ENCODE data around the gene CRIM1. TPM values are rescaled to one million over a fixed set of nuclear protein-coding genes. Genes with fewer than 3 reads are reported as not detected.

CRIM1 gene
- total RNA-seq, 1 experiment from 2014 or later = 24.1 TPM

- TF ChIP-seq, protein P1, sequence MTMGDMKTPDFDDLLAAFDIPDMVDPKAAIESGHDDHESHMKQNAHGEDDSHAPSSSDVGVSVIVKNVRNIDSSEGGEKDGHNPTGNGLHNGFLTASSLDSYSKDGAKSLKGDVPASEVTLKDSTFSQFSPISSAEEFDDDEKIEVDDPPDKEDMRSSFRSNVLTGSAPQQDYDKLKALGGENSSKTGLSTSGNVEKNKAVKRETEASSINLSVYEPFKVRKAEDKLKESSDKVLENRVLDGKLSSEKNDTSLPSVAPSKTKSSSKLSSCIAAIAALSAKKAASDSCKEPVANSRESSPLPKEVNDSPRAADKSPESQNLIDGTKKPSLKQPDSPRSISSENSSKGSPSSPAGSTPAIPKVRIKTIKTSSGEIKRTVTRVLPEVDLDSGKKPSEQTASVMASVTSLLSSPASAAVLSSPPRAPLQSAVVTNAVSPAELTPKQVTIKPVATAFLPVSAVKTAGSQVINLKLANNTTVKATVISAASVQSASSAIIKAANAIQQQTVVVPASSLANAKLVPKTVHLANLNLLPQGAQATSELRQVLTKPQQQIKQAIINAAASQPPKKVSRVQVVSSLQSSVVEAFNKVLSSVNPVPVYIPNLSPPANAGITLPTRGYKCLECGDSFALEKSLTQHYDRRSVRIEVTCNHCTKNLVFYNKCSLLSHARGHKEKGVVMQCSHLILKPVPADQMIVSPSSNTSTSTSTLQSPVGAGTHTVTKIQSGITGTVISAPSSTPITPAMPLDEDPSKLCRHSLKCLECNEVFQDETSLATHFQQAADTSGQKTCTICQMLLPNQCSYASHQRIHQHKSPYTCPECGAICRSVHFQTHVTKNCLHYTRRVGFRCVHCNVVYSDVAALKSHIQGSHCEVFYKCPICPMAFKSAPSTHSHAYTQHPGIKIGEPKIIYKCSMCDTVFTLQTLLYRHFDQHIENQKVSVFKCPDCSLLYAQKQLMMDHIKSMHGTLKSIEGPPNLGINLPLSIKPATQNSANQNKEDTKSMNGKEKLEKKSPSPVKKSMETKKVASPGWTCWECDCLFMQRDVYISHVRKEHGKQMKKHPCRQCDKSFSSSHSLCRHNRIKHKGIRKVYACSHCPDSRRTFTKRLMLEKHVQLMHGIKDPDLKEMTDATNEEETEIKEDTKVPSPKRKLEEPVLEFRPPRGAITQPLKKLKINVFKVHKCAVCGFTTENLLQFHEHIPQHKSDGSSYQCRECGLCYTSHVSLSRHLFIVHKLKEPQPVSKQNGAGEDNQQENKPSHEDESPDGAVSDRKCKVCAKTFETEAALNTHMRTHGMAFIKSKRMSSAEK (CRISPR knock-in tag; IDR thresholded peaks at IDR 0.05; ENCODE audit: borderline replicate concordance) = no peak
- TF ChIP-seq EMX1 (CRISPR knock-in tag; IDR thresholded peaks at IDR 0.05) (no peak), SMAD4 (CRISPR knock-in tag; IDR thresholded peaks at IDR 0.05) (no peak)
Measured at GRCh38 chr2:36582951-36583350, 227.4 kb downstream of the CRIM1 start (continued).

DNA sequence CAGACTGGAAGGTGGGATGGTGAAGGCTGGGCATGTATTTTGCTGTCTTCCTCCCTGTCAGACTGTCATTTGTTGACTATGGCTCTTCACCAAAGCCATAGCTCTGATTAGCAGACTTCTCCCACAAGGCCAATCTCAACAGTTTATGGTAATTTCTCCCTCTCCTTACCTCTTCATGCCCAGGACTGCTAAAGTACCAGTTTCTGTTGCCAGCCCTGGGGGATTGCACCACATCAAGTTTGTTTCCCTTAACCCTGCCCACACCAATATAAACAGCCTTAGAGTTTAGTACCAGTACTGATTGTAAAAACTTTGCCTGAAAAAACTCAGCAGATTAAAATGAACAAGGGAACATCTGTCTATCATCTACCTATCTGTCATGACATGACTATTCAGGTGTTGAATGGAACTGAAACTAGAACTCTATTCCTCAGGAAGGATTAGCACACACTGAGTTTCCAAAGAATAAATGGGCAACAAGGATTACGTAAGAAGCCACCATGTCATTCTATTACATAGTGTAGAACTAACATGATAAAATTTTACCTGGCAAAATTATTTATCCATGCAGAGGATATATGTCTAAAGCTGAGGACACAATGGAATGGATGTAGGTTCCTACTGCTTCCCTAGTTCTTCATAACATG lies 228.7 kb downstream of the CRIM1 start:
- TF ChIP-seq NFYB (CRISPR knock-in tag; conservative IDR thresholded peaks at IDR 0.05; ENCODE audit: low read depth) = no peak
- no peak for TF ChIP-seq ZNF281 (CRISPR knock-in tag; IDR thresholded peaks at IDR 0.05)
- TF ChIP-seq, protein P2, sequence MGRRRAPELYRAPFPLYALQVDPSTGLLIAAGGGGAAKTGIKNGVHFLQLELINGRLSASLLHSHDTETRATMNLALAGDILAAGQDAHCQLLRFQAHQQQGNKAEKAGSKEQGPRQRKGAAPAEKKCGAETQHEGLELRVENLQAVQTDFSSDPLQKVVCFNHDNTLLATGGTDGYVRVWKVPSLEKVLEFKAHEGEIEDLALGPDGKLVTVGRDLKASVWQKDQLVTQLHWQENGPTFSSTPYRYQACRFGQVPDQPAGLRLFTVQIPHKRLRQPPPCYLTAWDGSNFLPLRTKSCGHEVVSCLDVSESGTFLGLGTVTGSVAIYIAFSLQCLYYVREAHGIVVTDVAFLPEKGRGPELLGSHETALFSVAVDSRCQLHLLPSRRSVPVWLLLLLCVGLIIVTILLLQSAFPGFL (CRISPR knock-in tag; IDR thresholded peaks at IDR 0.05; ENCODE audit: borderline replicate concordance) = no peak
- TF ChIP-seq NR3C1 (CRISPR knock-in tag; conservative IDR thresholded peaks at IDR 0.05; ENCODE audit: low read depth) = no peak
- no peak for TF ChIP-seq ATF3 (CRISPR knock-in tag; conservative IDR thresholded peaks at IDR 0.05)
- TF ChIP-seq ZNF121 (CRISPR knock-in tag; IDR thresholded peaks at IDR 0.05) = no peak
- no peak for TF ChIP-seq ZBTB43 (CRISPR knock-in tag; IDR thresholded peaks at IDR 0.05)
- TF ChIP-seq CBFB (CRISPR knock-in tag; IDR thresholded peaks at IDR 0.05; ENCODE audit: low read depth) = no peak
- TF ChIP-seq ZNF138 (CRISPR knock-in tag; conservative IDR thresholded peaks at IDR 0.05) = no peak
- no peak for TF ChIP-seq MLX (CRISPR knock-in tag; IDR thresholded peaks at IDR 0.05)
- TF ChIP-seq SOX15 (CRISPR knock-in tag; IDR thresholded peaks at IDR 0.05) = no peak
- TF ChIP-seq TP53 (CRISPR knock-in tag; IDR thresholded peaks at IDR 0.05) = no peak
- no peak for TF ChIP-seq ZNF219 (CRISPR knock-in tag; IDR thresholded peaks at IDR 0.05; ENCODE audit: borderline replicate concordance)
- TF ChIP-seq CREM (CRISPR knock-in tag; IDR thresholded peaks at IDR 0.05) = no peak
- no peak for TF ChIP-seq FOXK1 (CRISPR knock-in tag; IDR thresholded peaks at IDR 0.05)
- TF ChIP-seq CDX4 (CRISPR knock-in tag; IDR thresholded peaks at IDR 0.05; ENCODE audit: borderline replicate concordance) = no peak
- no peak for TF ChIP-seq JAZF1 (CRISPR knock-in tag; IDR thresholded peaks at IDR 0.05)
- no peak overlapping the region for H3K4me3 Mint-ChIP-seq
- no peak overlapping the region for H3K27ac Mint-ChIP-seq
- H3K4me1 Mint-ChIP-seq = no peaks in the 10 kb centered on the region
- H3K9me3 Mint-ChIP-seq = no peaks in the 10 kb centered on the region
- no peaks in the 10 kb centered on the region for H3K27me3 Mint-ChIP-seq (ENCODE audit: low read depth)
- no peak for DNase-seq (ENCODE audit: low spot score)
- CTCF ChIA-PET = no interaction called here
- ATAC-seq = no peak
- POLR2A ChIA-PET = no interaction called here
- peaks cover 44% of the 10 kb centered on the region for H3K36me3 Mint-ChIP-seq
